AG10803 (cell line): ENCODE data around the gene DACH1.

Experiments
- DNase-seq: peaks from one replicate; pipeline ENCODE4 v3.0.0; 2010; ENCODE audit warnings: low read depth
- H3K4me3 ChIP-seq: 2 replicates; pipeline ENCODE4 v1.5.1; 2011; ENCODE audit warnings: mild to moderate bottlenecking, low read length, control low read depth
- TF ChIP-seq, protein P1 (sequence below): conservative IDR thresholded peaks from 2 replicates; pipeline ENCODE4 v1.5.1; 2011; ENCODE audit warnings: mild to moderate bottlenecking, low read length, control low read depth, inconsistent platforms

The DACH1 gene

DNA sequence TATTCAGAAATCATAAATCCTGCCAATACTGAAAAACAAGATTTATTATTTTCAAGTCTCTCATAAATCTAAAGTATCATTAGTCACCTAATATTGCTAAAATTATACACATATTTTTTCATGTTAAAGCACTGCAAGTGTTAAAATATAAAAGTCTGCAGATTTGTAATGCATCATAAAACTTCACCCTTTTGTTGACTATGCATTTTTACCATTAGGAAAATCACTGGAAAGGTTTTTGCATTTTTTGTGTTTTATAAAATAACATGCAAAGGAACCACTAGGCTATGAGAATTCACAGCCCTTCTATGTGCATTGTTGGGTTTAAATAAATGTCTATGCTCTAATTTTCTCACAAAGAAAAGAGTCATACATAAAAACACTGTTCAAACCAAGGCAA, 407.3 kb downstream of the DACH1 start:
- DNase-seq: no peak
- H3K4me3 ChIP-seq: no peak overlapping the region
- TF ChIP-seq, protein P1, sequence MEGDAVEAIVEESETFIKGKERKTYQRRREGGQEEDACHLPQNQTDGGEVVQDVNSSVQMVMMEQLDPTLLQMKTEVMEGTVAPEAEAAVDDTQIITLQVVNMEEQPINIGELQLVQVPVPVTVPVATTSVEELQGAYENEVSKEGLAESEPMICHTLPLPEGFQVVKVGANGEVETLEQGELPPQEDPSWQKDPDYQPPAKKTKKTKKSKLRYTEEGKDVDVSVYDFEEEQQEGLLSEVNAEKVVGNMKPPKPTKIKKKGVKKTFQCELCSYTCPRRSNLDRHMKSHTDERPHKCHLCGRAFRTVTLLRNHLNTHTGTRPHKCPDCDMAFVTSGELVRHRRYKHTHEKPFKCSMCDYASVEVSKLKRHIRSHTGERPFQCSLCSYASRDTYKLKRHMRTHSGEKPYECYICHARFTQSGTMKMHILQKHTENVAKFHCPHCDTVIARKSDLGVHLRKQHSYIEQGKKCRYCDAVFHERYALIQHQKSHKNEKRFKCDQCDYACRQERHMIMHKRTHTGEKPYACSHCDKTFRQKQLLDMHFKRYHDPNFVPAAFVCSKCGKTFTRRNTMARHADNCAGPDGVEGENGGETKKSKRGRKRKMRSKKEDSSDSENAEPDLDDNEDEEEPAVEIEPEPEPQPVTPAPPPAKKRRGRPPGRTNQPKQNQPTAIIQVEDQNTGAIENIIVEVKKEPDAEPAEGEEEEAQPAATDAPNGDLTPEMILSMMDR: no peak

DNA sequence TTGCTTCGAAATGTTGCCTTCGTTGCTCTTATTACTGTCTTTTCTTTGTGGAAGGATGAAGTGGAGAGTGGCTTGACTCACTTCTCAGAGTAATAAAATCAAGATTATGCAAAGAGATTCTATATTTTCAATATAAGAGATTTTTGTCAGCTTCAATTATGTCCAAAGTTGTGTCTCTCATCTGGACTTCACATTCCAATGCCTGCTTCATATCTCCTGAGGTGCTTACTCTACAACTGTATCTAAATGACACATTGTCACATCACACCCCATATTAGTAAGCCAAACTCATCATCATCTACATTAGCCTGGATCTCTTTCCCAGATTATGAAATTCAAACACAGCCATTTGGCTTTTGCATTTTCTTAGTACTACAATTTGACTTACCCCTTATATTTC, 409.4 kb downstream of the DACH1 start:
- H3K4me3 ChIP-seq: no peak overlapping the region
- TF ChIP-seq, protein P1: no peak
- DNase-seq: no peak

DNA sequence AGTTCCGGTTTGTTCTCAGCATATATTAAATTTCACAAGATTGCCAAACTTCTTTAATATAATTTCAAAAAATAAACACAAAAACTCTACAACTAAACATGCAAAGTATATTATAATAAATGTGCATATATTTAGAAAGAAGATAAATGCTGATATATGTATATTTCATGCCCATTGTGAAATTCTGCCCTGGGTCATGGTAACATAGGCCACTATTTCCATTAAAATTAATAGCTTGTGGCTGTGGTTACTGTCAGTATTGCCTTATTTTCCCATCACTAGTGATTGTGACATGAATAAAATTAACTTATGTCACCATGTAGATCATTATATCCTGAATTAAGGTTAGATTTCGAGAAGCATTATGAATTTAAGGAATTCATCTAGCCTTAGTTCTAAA, 410.9 kb downstream of the DACH1 start:
- TF ChIP-seq, protein P1: no peak
- no peak overlapping the region for H3K4me3 ChIP-seq
- DNase-seq: no peak

DNA sequence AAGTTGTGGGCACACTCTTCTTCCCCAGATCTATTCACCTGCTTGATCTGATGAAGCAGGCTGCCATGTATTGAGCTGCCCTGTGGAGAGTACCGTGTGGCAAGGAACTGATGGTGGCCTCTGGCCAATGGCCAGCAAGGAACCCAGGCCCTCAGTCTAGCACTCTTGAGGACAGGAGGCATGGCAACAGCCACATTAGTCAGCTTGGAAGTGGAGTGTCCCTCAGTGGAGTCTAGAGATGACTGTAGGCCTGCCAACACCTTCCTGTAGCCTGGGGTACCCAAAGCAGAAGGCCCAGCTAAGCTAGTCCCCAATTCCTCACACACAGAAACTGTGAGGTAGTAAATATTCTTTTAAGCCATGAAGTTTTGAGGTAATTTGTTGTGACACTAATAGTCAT, 412.5 kb downstream of the DACH1 start:
- DNase-seq: no peak
- no peak overlapping the region for H3K4me3 ChIP-seq
- TF ChIP-seq, protein P1: no peak

DNA sequence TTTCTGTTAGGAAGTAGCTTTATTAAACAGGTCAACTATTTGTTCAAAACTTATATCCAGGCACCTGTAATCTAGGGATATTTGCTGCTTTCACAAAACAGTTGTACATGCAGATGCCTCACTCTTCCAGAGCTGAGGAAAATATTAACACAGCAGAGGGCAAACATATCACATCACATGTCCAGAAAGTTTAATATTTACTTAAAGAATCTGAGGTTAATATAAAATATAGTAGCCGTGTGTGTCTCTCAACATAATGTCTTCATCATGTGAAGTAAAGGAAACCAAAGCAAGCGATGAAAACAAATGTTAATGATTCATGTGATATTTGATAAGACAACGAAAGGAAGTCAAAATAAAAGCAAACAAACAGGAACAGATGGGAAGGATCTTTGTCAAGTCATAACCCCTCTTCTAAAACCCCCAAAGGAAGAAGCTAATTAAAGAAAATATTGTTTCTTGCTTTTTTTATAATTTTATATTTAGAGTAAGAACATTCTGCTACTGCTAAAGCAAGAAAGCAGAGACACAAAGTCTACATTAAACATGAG, 418.8 kb downstream of the DACH1 start:
- TF ChIP-seq, protein P1: no peak
- no peak for DNase-seq

DNA sequence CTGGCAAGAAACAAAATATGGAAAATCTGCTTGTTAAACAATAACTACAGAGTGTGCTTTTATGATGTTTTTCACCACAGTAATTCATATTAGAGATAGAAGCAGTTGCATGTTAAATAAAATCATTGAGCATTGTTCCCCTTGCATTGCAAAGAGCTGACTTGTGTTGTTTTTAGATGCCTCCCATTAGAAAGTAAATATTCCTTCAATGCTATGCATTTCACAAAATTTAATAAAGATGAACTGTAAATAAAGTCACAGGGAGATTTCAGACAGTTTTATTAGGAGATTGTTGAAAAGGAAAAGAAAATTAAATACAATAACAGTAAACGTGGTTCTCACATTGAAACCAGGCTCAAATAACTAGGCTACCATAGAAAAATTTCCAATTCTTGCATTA, 429.3 kb downstream of the DACH1 start:
- TF ChIP-seq, protein P1: no peak
- H3K4me3 ChIP-seq: no peak overlapping the region
- DNase-seq: no peak

More for the DNA sequence above, 418.8 kb downstream of the DACH1 start:
- H3K4me3 ChIP-seq: no peak overlapping the region

DNA sequence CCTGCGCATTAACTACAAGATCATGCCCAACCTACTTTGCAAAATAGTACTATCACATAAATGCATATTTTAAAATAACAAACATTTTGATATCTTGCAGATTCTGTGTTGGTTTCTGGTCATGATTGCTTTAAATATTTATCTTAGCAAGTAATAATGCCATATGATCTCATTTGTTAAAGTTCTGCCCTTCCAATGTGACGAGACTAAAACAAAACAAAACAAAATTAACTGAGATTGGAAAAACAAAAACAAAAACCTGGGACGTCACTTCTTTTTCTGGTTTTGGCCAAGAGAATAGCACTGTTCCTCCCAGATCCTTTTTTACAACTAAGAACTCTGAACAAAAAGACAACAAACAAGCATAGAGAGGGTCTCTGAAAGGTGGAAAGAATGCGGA, 436.3 kb downstream of the DACH1 start:
- TF ChIP-seq, protein P1: no peak
- DNase-seq: no peak
- no peak overlapping the region for H3K4me3 ChIP-seq
